ENCODE results near the gene HBE1.

Gene HBE1

DNA sequence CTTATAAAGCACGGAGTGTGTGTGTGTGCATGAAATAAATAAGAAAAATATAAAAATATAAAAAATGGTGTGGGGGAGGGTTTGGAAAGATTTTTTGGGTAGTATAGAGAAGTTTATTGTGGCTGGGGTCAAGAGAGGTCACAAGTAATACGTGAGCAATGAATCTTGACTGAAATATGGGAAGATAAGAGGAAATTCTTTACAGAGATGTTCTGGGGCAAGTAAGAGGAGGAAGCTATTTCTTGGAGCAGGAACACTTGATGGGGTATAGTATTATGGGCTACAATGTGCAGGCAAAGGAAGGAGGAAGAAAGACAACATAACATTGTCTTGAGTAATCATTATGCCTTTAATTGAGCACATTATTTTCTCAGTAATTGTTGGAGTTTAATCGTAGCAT is 37.6 kb downstream of the HBE1 start:
- DNase-seq: no peak

DNA sequence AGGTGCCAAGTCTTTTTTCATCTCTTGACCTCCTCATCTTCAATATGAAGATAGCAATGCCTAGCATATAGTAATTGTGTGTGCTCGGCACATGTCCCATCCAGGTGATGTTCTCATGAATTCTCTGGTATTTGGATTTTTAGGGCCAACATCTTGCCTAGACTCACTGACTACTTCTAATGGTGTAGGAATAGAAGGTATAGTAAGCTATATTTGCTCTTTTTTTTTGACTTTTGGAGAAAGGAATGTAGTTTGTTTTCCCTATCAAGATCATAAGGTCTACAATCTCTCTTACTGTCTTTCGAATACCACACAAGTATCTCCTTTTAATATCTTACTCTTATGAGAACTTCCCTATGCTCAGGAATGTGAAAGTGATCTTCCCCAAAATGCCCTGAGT is 38.6 kb downstream of the HBE1 start:
- DNase-seq: no peak

DNA sequence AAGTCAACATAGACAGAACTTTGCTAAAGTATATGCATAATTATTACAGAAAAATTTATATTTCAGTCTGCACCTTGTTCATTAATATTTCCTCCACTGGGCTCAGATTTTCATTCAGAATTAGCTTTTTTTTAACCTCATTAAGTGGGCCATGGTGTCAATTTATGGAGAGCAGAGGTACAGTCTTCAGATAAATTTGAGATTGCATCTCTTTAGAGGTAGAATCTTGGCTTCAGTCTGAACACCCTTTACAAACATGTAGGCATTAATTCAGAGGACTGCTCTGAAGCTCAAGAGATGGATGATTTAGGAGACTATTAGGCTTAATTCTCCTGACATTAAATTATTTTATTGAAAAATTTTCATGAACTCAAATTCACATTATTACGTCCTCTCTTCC is 39.5 kb downstream of the HBE1 start:
- no peak for DNase-seq

DNA sequence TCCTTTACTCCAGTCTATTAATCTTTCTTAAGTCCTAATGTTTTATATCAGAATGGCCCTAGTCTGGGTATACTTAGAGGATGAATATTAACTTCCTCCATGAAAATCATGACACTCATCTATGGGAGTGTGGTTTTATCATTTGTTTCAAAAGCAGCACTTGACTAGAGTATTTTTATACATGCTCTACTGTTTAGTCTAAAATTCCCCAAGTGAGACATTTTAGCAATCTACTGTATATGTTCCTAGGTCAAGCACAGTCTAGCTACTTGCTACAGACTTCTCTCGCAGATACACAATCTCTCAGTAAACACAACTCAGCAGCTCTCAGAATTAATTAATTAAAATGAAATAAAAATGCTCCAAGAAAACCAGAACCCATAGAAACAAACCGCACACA is 39.9 kb downstream of the HBE1 start:
- no peak for DNase-seq

DNA sequence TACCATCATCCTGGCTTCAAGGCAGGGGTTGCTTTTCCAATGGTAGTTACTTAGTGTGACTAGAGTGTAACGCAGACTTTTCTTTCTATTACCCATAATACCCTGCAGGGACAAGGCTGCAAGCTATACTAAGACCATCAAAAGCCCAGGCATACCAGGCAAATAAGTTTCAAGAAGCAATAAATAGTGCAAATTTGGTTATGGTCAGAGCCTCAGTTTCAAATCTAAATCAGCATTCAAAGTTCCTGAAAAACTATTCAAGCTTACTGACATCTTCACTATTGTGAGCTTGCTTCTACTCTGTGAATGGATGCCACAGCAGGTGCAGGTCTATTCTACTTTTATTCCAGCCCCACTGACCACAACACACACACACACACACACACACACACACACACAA is 40.4 kb downstream of the HBE1 start:
- DNase-seq: no peak

DNA sequence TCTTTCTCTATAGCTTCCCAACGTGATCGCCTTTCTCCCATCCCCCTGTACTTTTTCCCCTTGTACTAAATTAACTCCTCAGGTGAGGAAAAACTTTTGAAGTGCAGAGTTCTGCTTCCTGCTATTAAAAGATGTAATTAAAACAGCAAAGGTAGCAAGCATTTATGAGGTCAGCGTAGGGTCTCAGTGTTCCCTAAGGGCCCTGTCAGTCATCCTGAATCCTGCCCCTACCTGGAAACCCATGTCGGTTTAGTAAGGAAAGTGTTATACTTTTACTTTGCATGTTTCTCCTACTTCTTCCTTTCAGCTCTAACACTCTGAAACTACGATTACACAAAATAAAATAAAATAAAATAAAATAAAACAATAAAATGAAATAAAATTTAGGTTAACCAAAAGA is 41.6 kb downstream of the HBE1 start:
- no peak for DNase-seq

DNA sequence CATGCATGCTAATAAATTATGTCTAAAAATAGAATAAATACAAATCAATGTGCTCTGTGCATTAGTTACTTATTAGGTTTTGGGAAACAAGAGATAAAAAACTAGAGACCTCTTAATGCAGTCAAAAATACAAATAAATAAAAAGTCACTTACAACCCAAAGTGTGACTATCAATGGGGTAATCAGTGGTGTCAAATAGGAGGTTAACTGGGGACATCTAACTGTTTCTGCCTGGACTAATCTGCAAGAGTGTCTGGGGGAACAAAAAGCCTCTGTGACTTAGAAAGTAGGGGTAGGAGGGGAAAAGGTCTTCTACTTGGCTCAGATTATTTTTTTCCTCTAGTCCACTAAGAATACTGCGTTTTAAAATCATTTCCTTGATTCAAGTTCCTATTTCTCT is 42.1 kb downstream of the HBE1 start:
- DNase-seq: no peak

DNA sequence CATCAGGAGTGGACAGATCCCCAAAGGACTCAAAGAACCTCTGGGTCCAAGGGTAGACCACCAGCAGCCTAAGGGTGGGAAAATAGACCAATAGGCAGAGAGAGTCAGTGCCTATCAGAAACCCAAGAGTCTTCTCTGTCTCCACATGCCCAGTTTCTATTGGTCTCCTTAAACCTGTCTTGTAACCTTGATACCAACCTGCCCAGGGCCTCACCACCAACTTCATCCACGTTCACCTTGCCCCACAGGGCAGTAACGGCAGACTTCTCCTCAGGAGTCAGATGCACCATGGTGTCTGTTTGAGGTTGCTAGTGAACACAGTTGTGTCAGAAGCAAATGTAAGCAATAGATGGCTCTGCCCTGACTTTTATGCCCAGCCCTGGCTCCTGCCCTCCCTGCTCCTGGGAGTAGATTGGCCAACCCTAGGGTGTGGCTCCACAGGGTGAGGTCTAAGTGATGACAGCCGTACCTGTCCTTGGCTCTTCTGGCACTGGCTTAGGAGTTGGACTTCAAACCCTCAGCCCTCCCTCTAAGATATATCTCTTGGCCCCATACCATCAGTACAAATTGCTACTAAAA is 42.9 kb downstream of the HBE1 start, which contains the start of gene HBB:
Gene HBB, minus strand, starts transcription at position 340 of the 579 bp plus-strand sequence. Its CDS starts 50 bp downstream, at position 290.
- DNase-seq: no peak

DNA sequence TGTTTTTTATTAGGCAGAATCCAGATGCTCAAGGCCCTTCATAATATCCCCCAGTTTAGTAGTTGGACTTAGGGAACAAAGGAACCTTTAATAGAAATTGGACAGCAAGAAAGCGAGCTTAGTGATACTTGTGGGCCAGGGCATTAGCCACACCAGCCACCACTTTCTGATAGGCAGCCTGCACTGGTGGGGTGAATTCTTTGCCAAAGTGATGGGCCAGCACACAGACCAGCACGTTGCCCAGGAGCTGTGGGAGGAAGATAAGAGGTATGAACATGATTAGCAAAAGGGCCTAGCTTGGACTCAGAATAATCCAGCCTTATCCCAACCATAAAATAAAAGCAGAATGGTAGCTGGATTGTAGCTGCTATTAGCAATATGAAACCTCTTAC is 44.3 kb downstream of the HBE1 start:
- DNase-seq: no peak

DNA sequence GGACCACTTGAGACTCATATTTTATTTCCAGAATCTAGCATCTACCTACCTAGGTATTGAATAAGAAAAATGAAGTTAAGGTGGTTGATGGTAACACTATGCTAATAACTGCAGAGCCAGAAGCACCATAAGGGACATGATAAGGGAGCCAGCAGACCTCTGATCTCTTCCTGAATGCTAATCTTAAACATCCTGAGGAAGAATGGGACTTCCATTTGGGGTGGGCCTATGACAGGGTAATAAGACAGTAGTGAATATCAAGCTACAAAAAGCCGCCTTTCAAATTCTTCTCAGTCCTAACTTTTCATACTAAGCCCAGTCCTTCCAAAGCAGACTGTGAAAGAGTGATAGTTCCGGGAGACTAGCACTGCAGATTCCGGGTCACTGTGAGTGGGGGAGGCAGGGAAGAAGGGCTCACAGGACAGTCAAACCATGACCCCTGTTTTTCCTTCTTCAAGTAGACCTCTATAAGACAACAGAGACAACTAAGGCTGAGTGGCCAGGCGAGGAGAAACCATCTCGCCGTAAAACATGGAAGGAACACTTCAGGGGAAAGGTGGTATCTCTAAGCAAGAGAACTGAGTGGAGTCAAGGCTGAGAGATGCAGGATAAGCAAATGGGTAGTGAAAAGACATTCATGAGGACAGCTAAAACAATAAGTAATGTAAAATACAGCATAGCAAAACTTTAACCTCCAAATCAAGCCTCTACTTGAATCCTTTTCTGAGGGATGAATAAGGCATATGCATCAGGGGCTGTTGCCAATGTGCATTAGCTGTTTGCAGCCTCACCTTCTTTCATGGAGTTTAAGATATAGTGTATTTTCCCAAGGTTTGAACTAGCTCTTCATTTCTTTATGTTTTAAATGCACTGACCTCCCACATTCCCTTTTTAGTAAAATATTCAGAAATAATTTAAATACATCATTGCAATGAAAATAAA is 44.9 kb downstream of the HBE1 start:
- DNase-seq: no peak

DNA sequence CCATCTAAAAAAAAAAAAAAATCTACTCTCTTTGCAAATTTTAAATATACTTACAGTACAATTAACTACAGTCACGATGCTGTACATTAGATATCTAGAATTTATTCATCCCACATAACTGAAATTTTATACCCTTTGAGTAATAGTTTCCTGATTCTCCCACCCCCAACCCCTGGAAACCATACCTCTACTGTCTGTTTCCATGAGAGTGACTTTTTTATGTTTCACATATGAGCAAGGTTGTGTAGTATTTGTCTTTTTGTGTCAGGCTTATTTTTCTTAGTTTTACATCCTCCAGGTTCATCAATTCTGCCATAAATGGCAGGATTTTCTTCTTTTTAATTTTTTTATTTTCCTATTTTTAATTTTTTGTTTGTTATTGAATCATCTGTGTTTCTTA is 46.1 kb downstream of the HBE1 start:
- no peak for DNase-seq

DNA sequence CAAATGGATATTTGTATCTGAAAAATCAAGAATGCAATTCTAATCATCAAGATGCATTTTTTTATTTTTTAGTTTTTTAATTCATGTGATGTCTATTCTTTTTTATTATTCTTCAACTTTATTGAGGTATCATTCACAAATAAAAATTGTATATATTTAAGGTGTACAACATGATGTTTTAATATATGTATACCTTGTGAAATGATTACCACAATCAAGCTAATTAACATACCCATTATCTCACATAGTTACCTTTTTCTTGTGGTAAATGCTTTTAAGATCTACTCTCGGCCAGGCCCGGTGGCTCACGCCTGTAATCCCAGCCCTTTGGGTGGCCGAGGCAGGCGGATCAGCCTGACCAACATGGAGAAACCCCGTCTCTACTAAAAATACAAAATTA is 46.6 kb downstream of the HBE1 start:
- no peak for DNase-seq
